Activated T-cell treated with anti-CD3 and anti-CD28 coated beads for 1 hour (primary cell): ENCODE measurements around the gene CHRDL1.

Experiments used
- DNase-seq: peaks from one replicate; pipeline ENCODE4 v3.0.0-alpha.2; 2020; ENCODE audit warnings: low read depth

Gene CHRDL1

GRCh38 chrX:110743679-110744340, 51.8 kb downstream of the CHRDL1 start:
- no peak for DNase-seq

GRCh38 chrX:110741213-110741796, 54.3 kb downstream of the CHRDL1 start:
- DNase-seq, result no peak

- no peak for DNase-seq
Measured at GRCh38 chrX:110734894-110735541, 60.6 kb downstream of the CHRDL1 start.

GRCh38 chrX:110734271-110734670, 61.3 kb downstream of the CHRDL1 start:
- no peak for DNase-seq

- DNase-seq, result no peak
Measured at GRCh38 chrX:110733166-110733565, 62.5 kb downstream of the CHRDL1 start.

- no peak for DNase-seq
Measured at GRCh38 chrX:110732266-110732665, 63.4 kb downstream of the CHRDL1 start.

- no peak for DNase-seq
Measured at GRCh38 chrX:110723844-110724243, 71.8 kb downstream of the CHRDL1 start.

GRCh38 chrX:110722135-110722534, 73.5 kb downstream of the CHRDL1 start:
- DNase-seq, result no peak

- no peak for DNase-seq
Measured at GRCh38 chrX:110713666-110714065, 82.0 kb downstream of the CHRDL1 start.

- no peak for DNase-seq
Measured at GRCh38 chrX:110706446-110706845, 89.2 kb downstream of the CHRDL1 start.

- DNase-seq, result no peak
Measured at GRCh38 chrX:110703641-110704040, 92.0 kb downstream of the CHRDL1 start.

GRCh38 chrX:110699109-110699508, 96.5 kb downstream of the CHRDL1 start:
- no peak for DNase-seq

- no peak for DNase-seq
Measured at GRCh38 chrX:110698696-110699095, 96.9 kb downstream of the CHRDL1 start.

- no peak for DNase-seq
Measured at GRCh38 chrX:110692866-110693265, 102.8 kb downstream of the CHRDL1 start.

GRCh38 chrX:110691446-110691845, 104.2 kb downstream of the CHRDL1 start:
- DNase-seq, result no peak

GRCh38 chrX:110684653-110685052, 111.0 kb downstream of the CHRDL1 start:
- no peak for DNase-seq

- DNase-seq, result no peak
Measured at GRCh38 chrX:110683925-110684324, 111.7 kb downstream of the CHRDL1 start.

GRCh38 chrX:110678591-110678990, 117.0 kb downstream of the CHRDL1 start:
- DNase-seq, result no peak

GRCh38 chrX:110675886-110676285, 119.7 kb downstream of the CHRDL1 start:
- no peak for DNase-seq

GRCh38 chrX:110671068-110671803, 124.4 kb downstream of the CHRDL1 start:
- no peak for DNase-seq

GRCh38 chrX:110669572-110669971, 126.0 kb downstream of the CHRDL1 start:
- DNase-seq, result no peak

GRCh38 chrX:110667706-110668105, 127.9 kb downstream of the CHRDL1 start:
- DNase-seq, result no peak
